ENCODE data around the gene ADAMTSL3.

The ADAMTSL3 gene

DNA sequence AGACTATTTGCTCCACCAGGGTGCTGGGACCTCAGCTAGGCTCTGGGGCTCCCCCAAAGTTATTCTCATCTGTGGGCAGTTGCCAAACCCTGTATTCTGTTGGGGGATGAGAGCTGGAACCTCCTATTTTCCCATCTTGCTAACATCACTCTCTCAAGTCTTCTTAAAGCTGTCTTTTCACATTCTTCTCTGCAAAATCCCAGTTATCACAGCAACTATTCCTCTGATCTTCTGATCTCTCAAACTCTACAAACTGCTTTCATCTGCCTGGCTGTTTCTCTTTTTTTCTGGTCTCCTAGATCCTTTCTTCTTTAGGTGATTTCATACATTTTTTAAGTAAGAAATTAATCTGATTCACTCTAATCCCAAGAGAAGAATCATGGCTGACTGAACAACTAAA, 10.7 kb upstream of the ADAMTSL3 start:
- Histone ChIP-seq H3K9me2 (replicated peaks; ENCODE audit: low read depth, low read length) (no peaks in the 10 kb centered on the region), H4K20me1 (ENCODE audit: insufficient read depth, low read length, poor library complexity, severe bottlenecking) (no peaks in the 10 kb centered on the region), H3K4me2 (ENCODE audit: low read depth, low read length, poor library complexity, severe bottlenecking) (no peak overlapping the region), H3K36me3 (ENCODE audit: insufficient read depth, low read length) (no peaks in the 10 kb centered on the region), H2AFZ (ENCODE audit: low read length) (no peak overlapping the region), H3K27me3 (ENCODE audit: insufficient read depth, low read length, poor library complexity, severe bottlenecking) (no peaks in the 10 kb centered on the region), H3K9ac (ENCODE audit: low read depth, low read length, poor library complexity, severe bottlenecking) (no peak overlapping the region), H3K4me1 (ENCODE audit: insufficient read depth, low read length, poor library complexity, severe bottlenecking) (no peaks in the 10 kb centered on the region), H3K4me3 (ENCODE audit: low read length, poor library complexity, severe bottlenecking) (no peak overlapping the region), H3F3A (ENCODE audit: low read depth) (no peaks in the 10 kb centered on the region), H3K9me3 (ENCODE audit: insufficient read depth, low read depth, low read length) (no peaks in the 10 kb centered on the region), H3K79me2 (ENCODE audit: insufficient read depth, low read length) (no peaks in the 10 kb centered on the region)
- TF ChIP-seq, protein P1, sequence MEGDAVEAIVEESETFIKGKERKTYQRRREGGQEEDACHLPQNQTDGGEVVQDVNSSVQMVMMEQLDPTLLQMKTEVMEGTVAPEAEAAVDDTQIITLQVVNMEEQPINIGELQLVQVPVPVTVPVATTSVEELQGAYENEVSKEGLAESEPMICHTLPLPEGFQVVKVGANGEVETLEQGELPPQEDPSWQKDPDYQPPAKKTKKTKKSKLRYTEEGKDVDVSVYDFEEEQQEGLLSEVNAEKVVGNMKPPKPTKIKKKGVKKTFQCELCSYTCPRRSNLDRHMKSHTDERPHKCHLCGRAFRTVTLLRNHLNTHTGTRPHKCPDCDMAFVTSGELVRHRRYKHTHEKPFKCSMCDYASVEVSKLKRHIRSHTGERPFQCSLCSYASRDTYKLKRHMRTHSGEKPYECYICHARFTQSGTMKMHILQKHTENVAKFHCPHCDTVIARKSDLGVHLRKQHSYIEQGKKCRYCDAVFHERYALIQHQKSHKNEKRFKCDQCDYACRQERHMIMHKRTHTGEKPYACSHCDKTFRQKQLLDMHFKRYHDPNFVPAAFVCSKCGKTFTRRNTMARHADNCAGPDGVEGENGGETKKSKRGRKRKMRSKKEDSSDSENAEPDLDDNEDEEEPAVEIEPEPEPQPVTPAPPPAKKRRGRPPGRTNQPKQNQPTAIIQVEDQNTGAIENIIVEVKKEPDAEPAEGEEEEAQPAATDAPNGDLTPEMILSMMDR (conservative IDR thresholded peaks at IDR 0.05; ENCODE audit: low read length): no peak
- no peak for TF ChIP-seq EZH2phosphoT487 (IDR thresholded peaks at IDR 0.05; ENCODE audit: borderline replicate concordance)

DNA sequence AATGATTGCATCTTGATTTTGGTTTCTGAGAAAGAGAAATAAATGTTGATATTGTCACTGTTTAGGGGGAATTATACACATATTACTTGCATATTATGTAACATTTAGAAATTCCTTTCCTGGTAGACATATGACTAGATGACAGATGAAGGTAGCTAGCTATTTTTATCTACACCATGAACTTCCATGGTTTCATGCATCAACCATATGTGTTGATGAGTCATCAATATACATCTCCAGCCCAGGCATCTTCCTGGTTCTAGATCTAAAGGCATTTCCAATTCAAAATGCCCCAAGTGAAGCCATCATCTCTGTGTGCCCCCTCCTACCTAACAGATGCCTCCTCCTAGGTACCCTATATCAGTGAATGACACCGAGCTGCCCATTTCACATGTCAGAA, 9.5 kb upstream of the ADAMTSL3 start:
- no peak overlapping the region for H3K4me3 ChIP-seq (ENCODE audit: low read length, poor library complexity, severe bottlenecking)
- no peaks in the 10 kb centered on the region for H3K9me2 ChIP-seq (replicated peaks; ENCODE audit: low read depth, low read length)
- H3F3A ChIP-seq (ENCODE audit: low read depth): no peaks in the 10 kb centered on the region

DNA sequence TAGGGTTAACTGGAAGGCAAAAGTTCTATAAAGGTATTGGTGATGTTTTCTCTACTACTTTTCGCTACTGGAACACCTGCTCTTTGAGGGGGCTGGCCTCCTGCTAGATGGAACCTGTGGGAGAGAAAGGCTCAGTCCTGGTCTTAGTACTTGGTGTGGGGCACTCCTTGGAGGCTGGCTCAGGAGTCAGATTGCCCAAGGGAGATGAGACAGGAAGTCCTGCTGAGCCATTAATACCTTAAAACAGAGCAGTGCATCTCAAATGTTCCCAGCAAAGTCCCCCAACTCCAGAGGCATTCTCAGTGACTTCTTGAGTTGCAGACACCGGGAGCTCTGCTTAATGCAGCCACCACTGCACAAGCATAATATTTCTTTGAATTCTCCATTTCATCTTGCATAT, 3.1 kb upstream of the ADAMTSL3 start:
- Histone ChIP-seq H3K9me3 (ENCODE audit: insufficient read depth, low read depth, low read length) (no peaks in the 10 kb centered on the region; the same call in 1 of the 2 replicates), H3K9ac (ENCODE audit: low read depth, low read length, poor library complexity, severe bottlenecking) (no peak overlapping the region), H3K4me1 (ENCODE audit: insufficient read depth, low read length, poor library complexity, severe bottlenecking) (no peaks in the 10 kb centered on the region), H3K4me2 (ENCODE audit: low read depth, low read length, poor library complexity, severe bottlenecking) (no peak overlapping the region), H3K9me2 (replicated peaks; ENCODE audit: low read depth, low read length) (no peaks in the 10 kb centered on the region), H4K20me1 (ENCODE audit: insufficient read depth, low read length, poor library complexity, severe bottlenecking) (no peaks in the 10 kb centered on the region), H2AFZ (ENCODE audit: low read length) (no peak overlapping the region), H3K36me3 (ENCODE audit: insufficient read depth, low read length) (no peaks in the 10 kb centered on the region), H3K79me2 (ENCODE audit: insufficient read depth, low read length) (no peaks in the 10 kb centered on the region), H3F3A (ENCODE audit: low read depth) (no peaks in the 10 kb centered on the region), H3K27me3 (ENCODE audit: insufficient read depth, low read length, poor library complexity, severe bottlenecking) (no peaks in the 10 kb centered on the region), H3K4me3 (ENCODE audit: low read length, poor library complexity, severe bottlenecking) (no peak overlapping the region)
- TF ChIP-seq, protein P1 (conservative IDR thresholded peaks at IDR 0.05; ENCODE audit: low read length): no peak
- no peak for TF ChIP-seq EZH2phosphoT487 (IDR thresholded peaks at IDR 0.05; ENCODE audit: borderline replicate concordance)

More for the DNA sequence above, 9.5 kb upstream of the ADAMTSL3 start:
- Histone ChIP-seq H3K9me3 (ENCODE audit: insufficient read depth, low read depth, low read length) (no peaks in the 10 kb centered on the region), H4K20me1 (ENCODE audit: insufficient read depth, low read length, poor library complexity, severe bottlenecking) (no peaks in the 10 kb centered on the region), H3K4me2 (ENCODE audit: low read depth, low read length, poor library complexity, severe bottlenecking) (no peak overlapping the region), H3K27me3 (ENCODE audit: insufficient read depth, low read length, poor library complexity, severe bottlenecking) (no peaks in the 10 kb centered on the region), H3K36me3 (ENCODE audit: insufficient read depth, low read length) (no peaks in the 10 kb centered on the region), H3K9ac (ENCODE audit: low read depth, low read length, poor library complexity, severe bottlenecking) (no peak overlapping the region), H3K79me2 (ENCODE audit: insufficient read depth, low read length) (no peaks in the 10 kb centered on the region), H3K4me1 (ENCODE audit: insufficient read depth, low read length, poor library complexity, severe bottlenecking) (no peaks in the 10 kb centered on the region), H2AFZ (ENCODE audit: low read length) (no peak overlapping the region)
- TF ChIP-seq EZH2phosphoT487 (IDR thresholded peaks at IDR 0.05; ENCODE audit: borderline replicate concordance): no peak

DNA sequence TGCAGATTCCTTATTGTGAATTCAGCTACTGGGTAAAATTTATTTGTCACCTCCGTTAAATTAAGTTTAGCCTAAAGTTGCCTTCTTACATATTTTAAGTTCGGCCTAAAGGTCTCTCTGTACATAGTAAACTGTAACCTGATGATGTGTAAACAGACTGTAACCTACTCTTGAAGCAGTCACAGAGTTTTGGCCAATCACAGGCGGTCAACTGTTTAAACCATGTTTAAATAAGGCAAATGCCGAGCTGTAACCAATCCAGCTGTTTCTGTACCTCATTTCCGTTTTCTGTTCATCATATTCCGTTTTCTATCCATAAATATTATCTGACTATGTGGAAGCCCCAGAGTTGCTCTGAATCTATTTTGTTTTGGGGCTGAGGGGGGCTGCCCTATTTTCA, 2.4 kb upstream of the ADAMTSL3 start:
- Histone ChIP-seq H3K27me3 (ENCODE audit: insufficient read depth, low read length, poor library complexity, severe bottlenecking) (no peaks in the 10 kb centered on the region), H3K9me3 (ENCODE audit: insufficient read depth, low read depth, low read length) (no peaks in the 10 kb centered on the region; the same call in 1 of the 2 replicates), H2AFZ (ENCODE audit: low read length) (no peak overlapping the region), H3K36me3 (ENCODE audit: insufficient read depth, low read length) (no peaks in the 10 kb centered on the region), H3K4me2 (ENCODE audit: low read depth, low read length, poor library complexity, severe bottlenecking) (no peak overlapping the region), H3K4me1 (ENCODE audit: insufficient read depth, low read length, poor library complexity, severe bottlenecking) (no peaks in the 10 kb centered on the region), H3K9me2 (replicated peaks; ENCODE audit: low read depth, low read length) (no peaks in the 10 kb centered on the region), H3K4me3 (ENCODE audit: low read length, poor library complexity, severe bottlenecking) (no peak overlapping the region), H3F3A (ENCODE audit: low read depth) (no peaks in the 10 kb centered on the region), H3K79me2 (ENCODE audit: insufficient read depth, low read length) (no peaks in the 10 kb centered on the region), H3K9ac (ENCODE audit: low read depth, low read length, poor library complexity, severe bottlenecking) (no peak overlapping the region), H4K20me1 (ENCODE audit: insufficient read depth, low read length, poor library complexity, severe bottlenecking) (no peaks in the 10 kb centered on the region)
- TF ChIP-seq, protein P1 (conservative IDR thresholded peaks at IDR 0.05; ENCODE audit: low read length): no peak
- TF ChIP-seq EZH2phosphoT487 (IDR thresholded peaks at IDR 0.05; ENCODE audit: borderline replicate concordance): no peak
